Right atrium auricular region (tissue), 2 donors: ENCODE measurements around the gene LSM7. TPM values are rescaled to one million over a fixed set of nuclear protein-coding genes. Genes with fewer than 3 reads are reported as not detected.

Experiments
- DNase-seq: peaks from one replicate; pipeline ENCODE4 v3.0.0-alpha.2; 2019; ENCODE audit warnings: low spot score
- H3K27ac ChIP-seq, 2 donors: fragments of 200-600 bp; sonication (generic); 1 replicate in 1 of 2; 2 replicates in 1 of 2; pipeline ENCODE4 v1.5.1; 2016 to 2019
- H3K27me3 ChIP-seq, 2 donors: fragments of 200-600 bp; sonication (generic); one replicate each; pipeline versions ENCODE4 v1.5.1 to v1.6.0; 2017 to 2019
- H3K36me3 ChIP-seq: fragments of 200-600 bp; sonication (generic); one replicate; pipeline ENCODE4 v1.5.1; 2016
- H3K4me1 ChIP-seq, 2 donors: fragments of 200-600 bp; sonication (generic); one replicate each; pipeline versions ENCODE4 v1.5.1 to v1.6.0; 2017 to 2019
- H3K4me3 ChIP-seq, 2 donors: fragments of 200-600 bp; sonication (generic); 1 replicate in 1 of 2; 2 replicates in 1 of 2; pipeline ENCODE4 v1.5.1; 2017 to 2019; ENCODE audit warnings: mild to moderate bottlenecking in 1 of 2, moderate library complexity in 1 of 2
- H3K9me3 ChIP-seq, 2 donors: fragments of 200-600 bp; sonication (generic); one replicate each; pipeline ENCODE4 v1.5.1; 2019
- CTCF ChIP-seq, 2 donors: fragments of 200-600 bp; sonication (generic); IDR thresholded peaks; one replicate each; pipeline ENCODE4 v1.5.1; 2019; ENCODE audit warnings: antibody characterized with exemption in 2 of 2
- total RNA-seq, 2 donors: library from RNA; depleted of rRNA; stranded (reverse); fragments of >200 nt; gene quantifications; one replicate each; pipeline ENCODE4 v1.1.0, GENCODE V29; 2016

Gene LSM7
- total RNA-seq, 2 donors from 2014 or later: 38.6 to 104 TPM

DNA sequence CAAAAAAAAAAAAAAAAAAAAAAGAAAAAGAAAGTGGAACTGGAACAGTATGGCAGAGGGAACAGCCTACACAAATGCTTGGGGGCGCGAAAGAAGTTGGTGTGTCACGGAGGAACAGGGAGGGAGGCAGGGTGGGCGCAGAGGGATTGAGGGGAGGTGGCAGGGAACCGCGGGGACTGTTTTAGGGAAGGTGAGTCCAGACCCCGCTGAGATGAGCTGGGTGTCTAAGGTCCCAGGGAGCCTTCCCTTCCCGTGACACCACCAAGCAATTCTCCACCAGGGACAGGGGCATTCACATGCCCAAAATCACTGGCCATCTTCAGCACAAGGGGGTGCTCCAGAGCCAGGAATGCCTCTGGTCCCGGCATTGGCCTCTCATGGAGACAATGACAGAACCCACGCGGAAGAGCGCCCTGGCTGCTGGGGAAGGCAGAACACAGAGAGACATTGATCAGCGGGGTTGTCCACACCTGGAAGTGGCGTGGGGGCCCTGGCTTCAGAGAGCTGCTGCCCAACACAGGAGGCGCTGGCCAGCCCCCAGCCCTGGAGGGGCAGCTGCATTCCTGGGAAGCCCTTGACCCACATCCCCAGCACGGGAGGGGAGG lies 53.4 kb downstream of the LSM7 start:
- peaks cover 35% of the 10 kb centered on the region for H3K36me3 ChIP-seq
- H3K27me3 ChIP-seq: no peaks in the 10 kb centered on the region
- DNase-seq: peak; percentile 77
- peak overlapping the region in 1 of 2 donors; percentile 32 for H3K27ac ChIP-seq
- H3K4me1 ChIP-seq: peaks cover 0 to 55% of the 10 kb centered on the region in 2 donors
- peak; percentile 32 to 66 for TF ChIP-seq CTCF (IDR thresholded peaks at IDR 0.05)
- H3K4me3 ChIP-seq: no peak overlapping the region
- H3K9me3 ChIP-seq: no peaks in the 10 kb centered on the region

DNA sequence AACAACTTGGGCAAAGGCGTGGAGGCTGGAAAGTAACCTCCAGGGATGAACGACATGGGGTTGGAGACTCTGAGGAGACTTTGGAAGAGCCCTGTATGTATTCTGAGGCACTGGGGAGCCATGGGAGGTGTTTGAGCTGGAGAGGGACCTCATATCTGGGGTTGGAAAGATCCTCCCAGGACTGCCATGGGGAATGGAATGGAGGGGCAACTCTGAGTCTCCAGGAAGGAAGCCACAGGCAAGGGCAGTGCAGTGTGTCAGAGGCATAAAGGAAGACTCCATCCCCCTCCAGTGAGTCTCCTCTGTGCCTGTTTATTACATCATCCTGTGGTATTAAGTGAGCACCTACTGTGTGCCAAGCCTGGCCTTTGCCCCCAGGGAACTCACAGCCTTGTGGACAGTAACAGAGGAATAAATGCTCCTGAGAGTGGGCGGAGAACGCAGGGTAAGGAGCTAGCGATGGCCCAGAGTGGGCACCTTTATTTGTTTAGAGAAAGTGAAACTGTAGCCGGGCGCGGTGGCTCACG lies 54.1 kb downstream of the LSM7 start:
- H3K36me3 ChIP-seq: peaks cover 38% of the 10 kb centered on the region
- H3K4me3 ChIP-seq: no peak overlapping the region
- H3K4me1 ChIP-seq: peaks cover 0 to 55% of the 10 kb centered on the region in 2 donors
- TF ChIP-seq CTCF (IDR thresholded peaks at IDR 0.05): no peak
- H3K27ac ChIP-seq: peak overlapping the region; percentile 71 to 100
- DNase-seq: no peak
- H3K9me3 ChIP-seq: no peaks in the 10 kb centered on the region
- no peaks in the 10 kb centered on the region for H3K27me3 ChIP-seq

GRCh38 chr19:2273356-2274184 lies 54.8 kb downstream of the LSM7 start:
- no peaks in the 10 kb centered on the region for H3K27me3 ChIP-seq
- H3K4me1 ChIP-seq: peaks cover 0 to 58% of the 10 kb centered on the region in 2 donors
- H3K27ac ChIP-seq: peak overlapping the region; percentile 71 to 100
- TF ChIP-seq CTCF (IDR thresholded peaks at IDR 0.05): peak; percentile 97 to 99
- peak overlapping the region in 1 of 2 donors; percentile 30 for H3K4me3 ChIP-seq
- H3K36me3 ChIP-seq: peaks cover 38% of the 10 kb centered on the region
- H3K9me3 ChIP-seq: no peaks in the 10 kb centered on the region
- DNase-seq: peak; percentile 72

Other genes with a start within 250 kb of the LSM7 start
- 10 to 100 TPM; 19.7 to 29.4 TPM for gene MOB3A, start 232.3 kb downstream of the LSM7 start, total RNA-seq
- gene IZUMO4, start 231.7 kb downstream of the LSM7 start, total RNA-seq: 1 to 10 TPM in 1 of 2 donors, under 1 TPM in 1; 0.67 to 1.4 TPM
- gene AP3D1, start 177.0 kb downstream of the LSM7 start, total RNA-seq: 10 to 100 TPM; 82.7 to 95.8 TPM
- gene DOT1L, start 164.7 kb downstream of the LSM7 start, total RNA-seq: 10 to 100 TPM in 1 of 2 donors, 1 to 10 TPM in 1; 6.7 to 10.3 TPM
- 10 to 100 TPM; 44.1 to 53.0 TPM for gene PLEKHJ1, start 92.3 kb downstream of the LSM7 start, total RNA-seq
- gene SF3A2, start 91.8 kb downstream of the LSM7 start, total RNA-seq: 10 to 100 TPM; 17.3 to 30.4 TPM
- gene AMH, start 79.3 kb downstream of the LSM7 start, total RNA-seq: under 1 TPM in 1 of 2 donors, not detected in 1; 0.98 TPM
- gene JSRP1, start 72.2 kb downstream of the LSM7 start, total RNA-seq: under 1 TPM in 1 of 2 donors, not detected in 1; 0.39 TPM
- 1 to 10 TPM; 1.5 to 1.9 TPM for gene PEAK3, start 46.4 kb downstream of the LSM7 start, total RNA-seq
- not detected for gene LINGO3, start 20.4 kb downstream of the LSM7 start, total RNA-seq
- gene SPPL2B, start 98 bp upstream of the LSM7 start, total RNA-seq: 10 to 100 TPM; 16.7 to 19.8 TPM
- not detected for gene TMPRSS9, start 31.7 kb upstream of the LSM7 start, total RNA-seq
- 10 to 100 TPM; 37.1 to 37.2 TPM for gene TIMM13, start 99.0 kb upstream of the LSM7 start, total RNA-seq
- gene LMNB2, start 128.4 kb upstream of the LSM7 start, total RNA-seq: 10 to 100 TPM in 1 of 2 donors, 1 to 10 TPM in 1; 9.9 to 16.2 TPM
- gene GADD45B, start 147.5 kb upstream of the LSM7 start, total RNA-seq: 100 to 1,000 TPM; 205 to 218 TPM